ENCODE data around the gene DGCR6L.
"Not testable (repeated sequence)": the region's sequence is repeated elsewhere in the genome, so short reads cannot be mapped to it uniquely, and the experiment has no call there.

Gene DGCR6L

DNA sequence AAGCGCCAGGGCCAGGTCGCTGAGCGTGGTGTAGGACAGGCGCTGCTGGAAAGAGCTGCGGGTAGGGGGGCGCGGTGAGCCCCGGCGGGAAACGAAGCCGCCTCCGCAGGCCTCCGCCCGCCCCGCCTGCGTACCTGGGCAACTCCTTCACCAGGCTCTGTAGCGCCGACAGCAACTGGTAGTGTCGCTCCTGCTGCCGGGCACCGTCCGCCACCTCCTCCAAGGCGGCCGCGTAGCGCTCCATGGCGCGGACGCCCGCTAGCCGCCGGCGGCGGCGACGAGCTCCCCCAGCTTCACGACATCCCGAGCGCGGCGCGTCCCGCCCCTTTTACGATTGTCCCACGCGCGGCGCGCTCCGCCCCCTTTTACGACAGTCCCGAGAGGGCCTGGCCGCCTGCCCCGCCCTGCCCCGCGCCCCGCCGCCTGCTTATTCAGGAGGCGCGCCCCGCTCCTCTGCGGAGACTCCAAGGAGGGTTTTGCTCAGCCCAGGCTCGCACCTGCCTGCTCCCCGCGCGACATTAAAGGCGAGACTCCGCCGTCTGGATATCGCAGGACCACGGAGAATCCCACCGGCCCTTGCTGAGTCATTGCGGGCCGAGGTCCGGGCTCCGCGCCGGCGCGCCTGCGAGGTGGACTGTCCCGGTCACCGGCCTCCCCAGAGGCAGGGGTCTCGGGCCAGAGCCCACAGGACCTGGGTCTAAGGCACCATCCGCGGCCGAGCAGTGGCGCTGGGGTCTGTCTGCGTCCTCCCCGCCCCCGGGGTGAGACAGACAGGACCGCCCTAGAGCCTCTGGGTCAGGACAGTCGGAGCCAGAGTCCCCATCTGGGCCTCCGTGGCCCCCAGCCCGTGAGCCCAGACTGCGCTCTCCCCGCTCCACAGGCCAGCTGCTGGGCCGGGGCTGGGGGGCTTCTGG is at the start of gene DGCR6L:
Gene DGCR6L (minus strand): TSS at position 316 of the 914 bp plus-strand sequence. CDS start 72 bp downstream, at position 244.
- DNase-seq: peak; percentile 68

DNA sequence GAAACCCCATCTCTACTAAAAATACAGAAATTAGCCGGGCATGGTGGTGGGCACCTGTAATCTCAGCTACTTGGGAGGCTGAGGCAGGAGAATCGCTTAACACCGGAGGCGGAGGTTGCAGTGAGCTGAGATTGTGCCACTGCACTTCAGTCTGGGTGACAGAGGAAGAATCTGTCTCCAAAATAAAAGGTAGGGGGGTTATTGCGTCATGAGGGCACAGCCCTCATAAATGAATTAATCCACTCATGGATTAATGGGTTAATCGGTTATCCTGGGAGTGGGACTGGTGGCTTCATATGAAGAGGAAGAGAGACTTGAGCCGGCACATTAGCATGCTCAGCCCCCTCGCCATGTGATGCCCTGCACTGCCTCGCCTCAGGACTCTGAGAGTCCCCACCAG is 49.0 kb upstream of the DGCR6L start:
- not testable (repeated sequence) for DNase-seq

DNA sequence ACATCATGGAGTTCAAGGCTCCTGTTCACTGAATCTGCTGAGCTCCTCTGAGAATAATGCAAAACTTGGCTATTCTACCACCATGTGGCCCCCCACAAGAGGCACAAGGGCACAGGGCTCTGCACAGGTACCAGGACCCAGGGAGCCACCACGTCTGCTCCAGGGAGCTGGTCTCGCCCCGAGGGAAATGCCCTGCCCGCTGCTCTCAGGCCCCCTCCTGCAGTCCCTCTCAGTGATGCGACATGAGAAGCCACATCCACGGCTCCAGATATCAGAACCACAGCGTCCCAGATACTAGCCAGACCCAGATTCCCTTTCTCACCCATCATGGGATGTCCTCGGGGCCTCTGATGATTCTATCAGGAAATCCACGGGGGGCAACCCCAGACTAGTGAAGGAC is 47.0 kb upstream of the DGCR6L start:
- not testable (repeated sequence) for DNase-seq

DNA sequence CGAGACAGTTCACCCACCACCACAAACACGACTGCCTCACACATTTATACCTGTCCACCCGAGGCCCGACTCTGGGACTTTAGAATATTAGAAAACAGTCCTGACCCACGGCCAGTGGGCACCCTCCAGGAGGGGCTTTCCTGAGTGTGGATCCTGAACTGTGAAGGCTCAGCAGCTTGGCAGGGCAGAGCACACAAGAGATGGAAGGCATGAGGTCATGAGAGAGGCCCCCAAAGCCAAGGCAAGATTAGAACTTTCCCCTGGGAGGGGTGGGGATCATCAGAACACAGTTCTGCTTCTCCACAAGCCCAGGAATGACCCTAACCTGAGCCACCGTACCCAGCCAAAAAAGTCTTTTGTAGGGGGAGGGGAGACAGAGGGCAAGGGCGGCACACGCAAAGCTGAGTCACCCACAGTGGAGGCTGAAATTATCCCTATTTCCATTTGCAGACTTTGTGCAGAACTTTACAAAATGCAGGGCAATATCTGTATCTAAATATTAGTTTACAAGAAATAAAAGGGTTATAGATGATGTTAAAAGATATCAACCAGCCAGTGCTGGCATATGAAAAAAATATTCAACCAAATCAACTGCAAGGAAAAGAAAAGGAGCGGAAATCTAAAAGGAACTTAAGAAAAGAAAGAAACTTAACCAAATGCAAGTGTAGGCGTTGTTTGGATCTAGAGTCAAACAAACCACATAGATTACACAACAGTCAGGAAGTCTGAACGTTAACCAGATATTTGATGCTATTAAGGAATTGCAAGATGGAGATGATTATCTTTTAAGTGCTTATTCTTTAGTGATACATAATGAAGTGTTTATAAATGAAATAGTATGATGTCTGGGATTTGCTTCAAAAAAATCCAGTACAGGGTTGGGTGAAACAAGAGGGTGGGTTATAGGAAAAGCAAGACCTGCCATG is 44.7 kb upstream of the DGCR6L start:
- not testable (repeated sequence) for DNase-seq

DNA sequence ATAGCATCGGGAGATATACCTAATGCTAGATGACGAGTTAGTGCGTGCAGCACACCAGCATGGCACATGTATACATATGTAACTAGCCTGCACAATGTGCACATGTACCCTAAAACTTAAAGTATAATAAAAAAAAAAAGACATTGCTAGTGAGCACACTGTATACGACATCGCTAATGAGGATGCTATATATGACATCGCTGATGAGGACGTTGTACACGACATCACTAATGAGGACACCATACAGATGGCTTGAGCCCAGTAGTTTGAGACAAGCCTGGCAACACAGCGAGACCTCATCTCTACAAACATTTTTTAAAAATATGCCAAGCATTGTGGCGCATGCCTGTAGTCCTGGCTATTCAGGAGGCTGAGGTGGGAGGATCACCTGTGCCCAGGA is 42.5 kb upstream of the DGCR6L start:
- not testable (repeated sequence) for DNase-seq

DNA sequence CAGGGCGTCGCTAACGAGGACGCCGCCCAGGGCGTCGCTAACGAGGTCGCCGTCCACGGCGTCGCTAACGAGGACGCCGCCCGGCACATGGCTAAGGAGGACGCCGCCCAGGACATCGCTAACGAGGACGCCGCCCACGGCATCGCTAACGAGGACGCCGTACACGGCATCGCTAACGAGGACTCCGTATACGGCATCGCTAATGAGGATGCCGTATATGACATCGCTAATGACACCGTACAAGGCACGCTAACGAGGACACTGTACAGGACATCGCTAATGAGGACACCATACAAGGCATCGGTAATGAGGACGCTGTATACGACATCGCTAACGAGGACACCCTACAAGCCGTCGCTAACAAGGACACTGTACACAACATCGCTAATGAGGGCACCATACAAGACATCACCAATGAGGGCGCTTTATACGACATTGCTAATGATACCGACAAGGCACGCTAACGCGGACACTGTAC is 41.9 kb upstream of the DGCR6L start:
- not testable (repeated sequence) for DNase-seq

DNA sequence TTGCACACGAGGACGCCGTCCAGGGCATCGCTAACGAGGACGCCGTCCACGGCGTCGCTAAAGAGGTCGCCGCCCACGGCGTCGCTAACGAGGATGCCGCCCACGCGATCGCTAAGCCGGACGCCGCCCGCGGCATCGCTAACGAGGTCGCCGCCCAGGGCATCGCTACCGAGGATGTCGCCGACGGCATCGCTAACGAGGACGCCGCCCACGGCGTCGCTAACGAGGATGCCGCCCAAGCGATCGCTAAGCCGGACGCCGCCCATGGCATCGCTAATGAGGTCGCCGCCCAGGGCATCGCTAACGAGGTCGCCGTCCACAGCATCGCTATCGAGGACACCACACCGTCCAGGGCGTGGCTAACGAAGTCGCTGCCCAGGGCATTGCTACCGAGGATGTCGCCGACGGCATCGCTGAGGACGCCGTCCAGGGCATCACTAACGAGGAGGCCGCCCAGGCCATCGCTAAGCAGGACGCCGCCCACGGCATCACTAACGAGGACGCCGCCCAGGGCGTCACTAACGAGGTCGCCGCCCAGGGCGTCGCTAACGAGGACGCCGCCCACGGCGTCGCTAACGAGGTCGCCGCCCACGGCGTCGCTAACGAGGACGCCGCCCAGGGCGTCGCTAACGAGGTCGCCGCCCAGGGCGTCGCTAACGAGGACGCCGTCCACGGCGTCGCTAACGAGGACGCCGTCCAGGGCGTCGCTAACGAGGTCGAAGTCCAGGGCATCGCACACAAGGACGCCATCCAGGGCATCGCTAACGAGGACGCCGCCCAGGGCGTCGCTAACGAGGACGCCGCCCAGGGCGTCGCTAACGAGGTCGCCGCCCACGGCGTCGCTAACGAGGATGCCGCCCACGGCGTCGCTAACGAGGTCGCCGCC is 41.2 kb upstream of the DGCR6L start:
- DNase-seq: not testable (repeated sequence)

DNA sequence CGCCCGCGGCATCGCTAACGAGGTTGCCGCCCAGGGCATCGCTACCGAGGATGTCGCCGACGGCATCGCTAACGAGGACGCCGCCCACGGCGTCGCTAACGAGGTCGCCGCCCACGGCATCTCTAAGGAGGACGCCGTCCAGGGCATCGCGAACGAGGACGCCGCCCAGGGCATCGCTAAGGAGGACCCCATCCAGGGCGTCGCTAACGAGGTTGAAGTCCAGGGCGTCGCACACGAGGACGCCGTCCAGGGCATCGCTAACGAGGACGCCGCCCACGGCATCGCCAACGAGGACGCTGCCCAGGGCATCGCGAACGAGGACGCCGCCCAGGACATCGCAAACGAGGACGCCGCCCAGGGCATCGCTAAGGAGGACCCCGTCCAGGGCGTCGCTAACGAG is 40.4 kb upstream of the DGCR6L start:
- DNase-seq: not testable (repeated sequence)

DNA sequence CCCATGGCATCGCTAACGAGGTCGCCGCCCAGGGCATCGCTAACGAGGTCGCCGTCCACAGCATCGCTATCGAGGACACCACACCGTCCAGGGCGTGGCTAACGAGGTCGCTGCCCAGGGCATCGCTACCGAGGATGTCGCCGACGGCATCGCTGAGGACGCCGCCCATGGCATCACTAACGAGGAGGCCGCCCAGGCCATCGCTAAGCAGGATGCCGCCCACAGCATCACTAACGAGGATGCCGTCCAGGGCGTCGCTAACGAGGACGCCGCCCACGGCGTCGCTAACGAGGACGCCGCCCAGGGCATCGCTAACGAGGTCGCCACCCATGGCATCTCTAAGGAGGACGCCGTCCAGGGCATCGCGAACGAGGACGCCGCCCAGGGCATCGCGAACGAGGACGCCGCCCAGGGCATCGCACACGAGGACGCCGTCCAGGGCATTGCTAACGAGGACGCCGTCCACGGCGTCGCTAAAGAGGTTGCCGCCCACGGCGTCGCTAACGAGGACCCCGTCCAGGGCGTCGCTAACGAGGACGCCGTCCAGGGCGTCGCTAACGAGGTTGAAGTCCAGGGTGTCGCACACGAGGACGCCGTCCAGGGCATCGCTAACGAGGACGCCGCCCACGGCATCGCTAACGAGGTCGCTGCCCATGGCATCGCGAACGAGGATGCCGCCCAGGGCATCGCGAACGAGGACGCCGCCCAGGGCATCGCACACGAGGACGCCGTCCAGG is 38.8 kb upstream of the DGCR6L start:
- not testable (repeated sequence) for DNase-seq

DNA sequence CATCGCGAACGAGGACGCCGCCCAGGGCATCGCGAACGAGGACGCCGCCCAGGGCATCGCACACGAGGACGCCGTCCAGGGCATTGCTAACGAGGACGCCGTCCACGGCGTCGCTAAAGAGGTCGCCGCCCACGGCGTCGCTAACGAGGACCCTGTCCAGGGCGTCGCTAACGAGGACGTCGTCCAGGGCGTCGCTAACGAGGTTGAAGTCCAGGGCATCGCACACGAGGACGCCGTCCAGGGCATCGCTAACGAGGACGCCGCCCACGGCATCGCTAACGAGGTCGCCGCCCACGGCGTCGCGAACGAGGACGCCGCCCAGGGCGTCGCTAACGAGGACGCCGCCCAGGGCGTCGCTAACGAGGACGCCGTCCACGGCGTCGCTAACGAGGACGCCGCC is 38.1 kb upstream of the DGCR6L start:
- not testable (repeated sequence) for DNase-seq

DNA sequence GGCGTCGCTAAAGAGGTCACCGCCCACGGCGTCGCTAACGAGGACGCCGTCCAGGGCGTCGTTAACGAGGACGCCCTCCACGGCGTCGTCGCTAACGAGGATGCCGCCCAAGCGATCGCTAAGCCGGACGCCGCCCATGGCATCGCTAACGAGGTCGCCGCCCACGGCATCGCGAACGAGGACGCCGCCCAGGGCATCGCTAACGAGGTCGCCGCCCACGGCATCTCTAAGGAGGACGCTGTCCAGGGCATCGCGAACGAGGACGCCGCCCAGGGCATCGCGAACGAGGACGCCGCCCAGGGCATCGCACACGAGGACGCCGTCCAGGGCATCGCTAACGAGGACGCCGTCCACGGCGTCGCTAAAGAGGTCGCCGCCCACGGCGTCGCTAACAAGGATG is 37.0 kb upstream of the DGCR6L start:
- DNase-seq: not testable (repeated sequence)

DNA sequence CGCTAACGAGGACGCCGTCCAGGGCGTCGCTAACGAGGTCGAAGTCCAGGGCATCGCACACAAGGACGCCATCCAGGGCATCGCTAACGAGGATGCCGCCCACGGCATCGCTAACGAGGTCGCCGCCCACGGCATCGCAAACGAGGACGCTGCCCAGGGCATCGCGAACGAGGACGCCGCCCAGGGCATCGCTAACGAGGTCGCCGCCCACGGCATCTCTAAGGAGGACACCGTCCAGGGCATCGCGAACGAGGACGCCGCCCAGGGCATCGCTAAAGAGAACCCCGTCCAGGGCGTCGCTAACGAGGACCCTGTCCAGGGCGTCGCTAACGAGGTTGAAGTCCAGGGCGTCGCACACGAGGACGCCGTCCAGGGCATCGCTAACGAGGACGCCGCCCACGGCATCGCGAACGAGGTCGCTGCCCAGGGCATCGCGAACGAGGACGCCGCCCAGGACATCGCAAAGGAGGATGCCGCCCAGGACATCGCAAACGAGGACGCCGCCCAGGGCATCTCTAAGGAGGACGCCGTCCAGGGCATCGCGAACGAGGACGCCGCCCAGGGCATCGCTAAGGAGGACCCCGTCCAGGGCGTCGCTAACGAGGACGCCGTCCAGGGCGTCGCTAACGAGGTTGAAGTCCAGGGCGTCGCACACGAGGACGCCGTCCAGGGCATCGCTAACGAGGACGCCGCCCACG is 36.2 kb upstream of the DGCR6L start:
- DNase-seq: not testable (repeated sequence)

DNA sequence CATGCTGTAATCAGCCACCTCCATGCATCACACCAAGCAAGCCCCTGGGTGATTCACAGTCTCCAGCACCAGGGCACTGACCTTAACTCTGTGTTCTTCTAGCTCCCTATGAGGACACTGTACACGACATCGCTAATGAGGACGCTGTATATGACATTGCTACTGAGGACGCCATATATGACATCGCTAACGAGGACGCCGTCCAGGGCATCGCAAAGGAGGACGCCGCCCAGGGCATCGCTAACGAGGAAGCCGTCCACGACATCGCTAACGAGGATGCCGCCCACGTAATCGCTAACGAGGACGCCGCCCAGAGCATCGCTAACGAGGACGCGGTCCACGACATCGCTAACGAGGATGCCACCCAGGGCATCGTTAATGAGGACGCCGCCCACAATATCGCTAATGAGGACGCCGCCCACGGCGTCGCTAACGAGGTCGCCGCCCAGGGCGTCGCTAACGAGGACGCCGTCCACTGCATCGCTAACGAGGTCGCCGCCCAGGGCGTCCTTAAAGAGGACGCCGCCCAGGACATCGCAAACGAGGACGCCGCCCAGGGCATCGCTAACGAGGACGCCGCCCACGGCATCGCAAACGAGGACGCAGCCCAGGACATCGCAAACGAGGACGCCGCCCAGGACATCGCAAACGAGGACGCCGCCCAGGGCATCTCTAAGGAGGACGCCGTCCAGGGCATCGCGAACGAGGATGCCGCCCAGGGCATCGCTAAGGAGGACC is 34.5 kb upstream of the DGCR6L start:
- DNase-seq: no peak

DNA sequence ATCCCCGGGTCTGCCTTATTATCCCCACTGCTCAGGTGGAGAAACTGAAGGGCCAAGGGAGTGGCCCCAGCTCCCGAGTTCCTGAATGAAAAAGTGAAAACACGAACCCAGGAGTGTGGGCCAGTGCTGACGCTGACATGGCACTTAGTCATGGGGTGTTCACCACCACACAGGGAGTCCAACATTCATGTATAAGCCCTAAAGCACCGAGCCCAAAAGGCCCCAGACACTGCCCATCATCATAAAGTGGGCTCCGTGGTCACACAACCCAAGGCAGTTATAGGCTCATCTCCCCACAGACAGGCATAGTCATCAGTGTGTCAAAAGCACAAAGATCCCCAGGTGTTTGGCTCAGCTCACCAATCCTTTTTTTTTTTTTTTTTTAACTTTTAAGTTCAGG is 32.7 kb upstream of the DGCR6L start:
- DNase-seq: not testable (repeated sequence)

DNA sequence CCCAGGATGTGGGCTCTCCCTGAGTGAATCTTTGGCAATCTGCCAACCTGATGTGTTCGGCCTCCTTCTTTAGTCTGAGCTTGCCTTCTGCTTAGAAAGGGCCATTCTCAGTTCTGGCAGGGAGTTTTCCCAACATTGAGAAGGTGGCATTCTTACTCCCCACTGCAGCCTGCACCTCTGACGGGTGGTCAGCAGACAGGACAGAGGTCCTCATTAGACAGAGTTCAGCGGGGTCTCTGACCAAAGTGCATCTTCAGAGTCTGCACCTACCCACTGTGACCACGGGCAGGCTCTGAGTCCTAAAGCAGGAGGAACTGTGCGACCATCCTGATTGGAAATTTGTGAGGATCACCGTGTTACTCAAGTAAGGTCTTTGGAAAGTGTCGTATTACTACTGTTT is 26.7 kb upstream of the DGCR6L start:
- DNase-seq: not testable (repeated sequence)

DNA sequence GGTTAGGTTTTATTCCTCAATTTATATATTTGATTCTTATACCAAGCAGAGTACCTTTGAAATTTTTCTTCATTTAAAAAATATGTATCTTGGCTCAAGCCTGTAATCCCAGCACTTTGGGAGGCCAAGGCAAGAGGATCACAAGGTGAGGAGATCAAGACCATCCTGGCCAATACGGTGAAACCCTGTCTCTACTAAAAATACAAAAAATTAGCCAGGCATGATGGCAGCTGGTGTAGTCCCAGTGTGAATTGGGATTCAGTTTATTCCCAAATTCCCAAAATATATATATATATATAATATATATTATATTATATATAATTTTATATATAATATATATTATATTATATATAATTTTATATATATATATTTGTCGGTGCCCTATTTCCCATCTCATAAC is 18.4 kb upstream of the DGCR6L start:
- DNase-seq: not testable (repeated sequence)

DNA sequence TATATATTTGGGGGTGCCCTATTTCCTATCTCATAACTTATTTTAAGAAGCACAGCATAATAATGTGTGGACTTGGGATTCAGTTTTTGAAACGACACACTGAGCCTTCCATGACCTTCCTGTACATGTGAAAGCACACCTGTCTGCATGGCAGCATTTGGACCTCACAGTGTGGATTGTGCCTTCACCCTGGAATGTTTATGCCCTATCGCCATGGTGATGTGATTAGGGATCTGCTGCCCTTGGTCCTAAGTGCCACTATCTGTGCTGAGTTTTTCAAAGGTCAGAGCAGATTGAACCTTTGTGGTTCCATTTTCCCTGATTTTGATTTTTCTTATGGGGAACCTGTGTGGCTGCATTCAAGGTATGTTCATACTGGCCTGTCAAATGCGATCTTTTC is 17.9 kb upstream of the DGCR6L start:
- DNase-seq: not testable (repeated sequence)

DNA sequence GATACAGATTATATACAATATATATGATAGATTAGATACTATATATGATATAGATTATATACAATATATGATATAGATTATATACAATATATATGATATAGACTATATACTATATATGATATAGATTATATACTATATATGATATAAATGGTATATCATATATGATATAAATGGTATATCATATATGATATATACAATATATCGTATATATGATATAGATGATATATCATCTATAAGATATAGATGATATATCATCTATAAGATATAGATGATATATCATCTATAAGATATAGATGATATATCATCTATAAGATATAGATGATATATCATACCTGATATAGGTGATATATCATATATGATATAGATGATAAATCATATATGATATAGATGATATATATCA is 16.7 kb upstream of the DGCR6L start:
- DNase-seq: not testable (repeated sequence)

DNA sequence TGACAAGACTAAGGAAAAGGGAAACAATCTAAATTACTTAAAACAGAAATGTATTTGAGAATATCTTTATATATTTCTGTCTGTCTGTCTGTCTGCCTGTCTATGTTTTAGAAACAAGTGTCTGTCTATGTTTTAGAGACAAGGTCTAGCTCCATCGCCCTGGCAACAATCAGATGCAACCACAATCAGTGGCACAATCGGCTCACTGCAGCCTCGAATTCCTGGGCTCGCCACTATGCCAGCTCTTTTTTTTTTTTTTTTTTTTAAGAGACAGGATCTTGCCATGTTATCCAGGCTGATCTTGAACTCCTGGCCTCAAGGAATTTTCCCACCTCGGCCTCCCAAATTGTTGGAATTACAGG is 8.7 kb upstream of the DGCR6L start:
- not testable (repeated sequence) for DNase-seq

DNA sequence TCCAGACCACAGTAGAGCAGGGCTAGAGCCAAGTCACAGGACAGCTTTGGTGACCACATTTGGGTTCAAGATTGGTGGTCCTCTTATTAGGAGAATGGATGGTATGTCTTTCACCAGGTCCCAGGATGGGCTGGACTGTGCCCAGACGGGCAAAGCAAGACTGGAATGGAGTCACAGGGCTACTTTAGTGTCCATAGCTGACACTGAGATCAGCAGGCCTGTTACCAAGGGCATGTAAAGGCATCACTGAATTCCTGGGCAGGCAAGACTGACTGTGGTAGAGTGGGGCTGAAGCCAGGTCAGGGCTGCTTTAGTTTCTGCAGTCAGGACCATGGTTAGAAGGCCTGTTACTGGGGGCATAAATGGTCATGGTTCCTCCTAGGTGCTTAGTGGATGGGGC is 6.1 kb upstream of the DGCR6L start:
- not testable (repeated sequence) for DNase-seq
